DND-41 (cell line): ENCODE data around the gene ARHGAP26.

Experiments
- ATAC-seq: fragments of 200-7000 bp; cut with Tn5 transposase; 3 replicates; pipeline ENCODE4 v1.9.1; 2021; ENCODE audit warnings: low read depth; ENCODE audit not compliant: insufficient read depth
- DNase-seq: peaks from one replicate; pipeline ENCODE4 v3.0.0-alpha.2; 2020
- H2AFZ ChIP-seq: 2 replicates; pipeline ENCODE4 v1.6.0; 2012; ENCODE audit warnings: low read depth, low read length
- H3K27ac ChIP-seq: 2 replicates; pipeline ENCODE4 v1.5.1; 2012; ENCODE audit warnings: low read length, inconsistent platforms
- H3K27me3 ChIP-seq: fragments of 200-600 bp; sonication (generic); 2 replicates; pipeline ENCODE4 v1.6.0; 2012; ENCODE audit warnings: low read length, mild to moderate bottlenecking, inconsistent platforms; ENCODE audit not compliant: insufficient read depth, poor library complexity
- H3K36me3 ChIP-seq: 2 replicates; pipeline ENCODE4 v1.5.1; 2012; ENCODE audit warnings: low read length, inconsistent platforms; ENCODE audit not compliant: insufficient read depth
- H3K4me1 ChIP-seq: 2 replicates; pipeline ENCODE4 v1.5.1; 2012; ENCODE audit warnings: mild to moderate bottlenecking, low read length; ENCODE audit not compliant: insufficient read depth
- H3K4me2 ChIP-seq: 2 replicates; pipeline ENCODE4 v1.6.0; 2012; ENCODE audit warnings: mild to moderate bottlenecking, moderate library complexity, low read length, inconsistent platforms; ENCODE audit not compliant: insufficient read depth
- H3K4me3 ChIP-seq, 2 experiments: fragments of 200-600 bp in 1 of 2; shearing (Covaris generic) in 1 of 2; 2 replicates each; pipeline ENCODE4 v1.5.1; 2012 to 2016; ENCODE audit warnings: inconsistent platforms in 2 of 2, low read length in 2 of 2, mild to moderate bottlenecking in 2 of 2, low read depth in 1 of 2, moderate library complexity in 1 of 2
- H3K79me2 ChIP-seq: 2 replicates; pipeline ENCODE4 v1.6.0; 2012; ENCODE audit warnings: low read length, inconsistent platforms; ENCODE audit not compliant: insufficient read depth
- H3K9ac ChIP-seq: 2 replicates; pipeline ENCODE4 v1.6.0; 2012; ENCODE audit warnings: low read depth, mild to moderate bottlenecking, inconsistent platforms, low read length, moderate library complexity
- H3K9me3 ChIP-seq: 2 replicates; pipeline ENCODE4 v1.5.1; 2012; ENCODE audit warnings: low read length, moderate library complexity, mild to moderate bottlenecking, inconsistent platforms; ENCODE audit not compliant: insufficient read depth, severe bottlenecking
- H4K20me1 ChIP-seq: 2 replicates; pipeline ENCODE4 v1.6.0; 2012; ENCODE audit warnings: low read length; ENCODE audit not compliant: insufficient read depth
- CTCF ChIP-seq: IDR thresholded peaks from 2 replicates; pipeline ENCODE4 v1.5.1; 2012; ENCODE audit warnings: borderline replicate concordance, low read length, moderate library complexity, mild to moderate bottlenecking; ENCODE audit not compliant: poor library complexity, severe bottlenecking; ENCODE audit errors: extremely low read depth
- EZH2 ChIP-seq: IDR thresholded peaks from 3 replicates; pipeline ENCODE4 v1.6.1; 2012; ENCODE audit warnings: borderline replicate concordance, low read depth, mild to moderate bottlenecking, moderate library complexity, low read length, inconsistent platforms; ENCODE audit not compliant: severe bottlenecking

Gene ARHGAP26

GRCh38 chr5:143194713-143195112 is 424.5 kb downstream of the ARHGAP26 start:
- H3K79me2 ChIP-seq = no peaks in the 10 kb centered on the region
- no peak overlapping the region for H2AFZ ChIP-seq
- H3K4me3 ChIP-seq = no peak overlapping the region
- no peak for ATAC-seq
- H3K36me3 ChIP-seq = no peaks in the 10 kb centered on the region
- no peaks in the 10 kb centered on the region for H4K20me1 ChIP-seq
- no peak overlapping the region for H3K9ac ChIP-seq
- no peak for TF ChIP-seq EZH2
- TF ChIP-seq CTCF = no peak
- H3K27me3 ChIP-seq = no peaks in the 10 kb centered on the region
- no peak overlapping the region for H3K27ac ChIP-seq
- DNase-seq = no peak
- peaks cover 8% of the 10 kb centered on the region; the same call in 1 of the 2 replicates for H3K4me1 ChIP-seq
- peaks cover 16% of the 10 kb centered on the region for H3K9me3 ChIP-seq
- H3K4me2 ChIP-seq = no peak overlapping the region

GRCh38 chr5:143195491-143195890 is 425.3 kb downstream of the ARHGAP26 start:
- no peak overlapping the region for H2AFZ ChIP-seq
- no peaks in the 10 kb centered on the region for H3K27me3 ChIP-seq
- H3K9ac ChIP-seq = no peak overlapping the region
- no peaks in the 10 kb centered on the region for H3K79me2 ChIP-seq
- H4K20me1 ChIP-seq = no peaks in the 10 kb centered on the region
- no peak overlapping the region for H3K4me3 ChIP-seq
- no peak for TF ChIP-seq EZH2
- TF ChIP-seq CTCF = no peak
- peaks cover 11% of the 10 kb centered on the region for H3K9me3 ChIP-seq
- no peaks in the 10 kb centered on the region for H3K36me3 ChIP-seq
- peaks cover 10% of the 10 kb centered on the region for H3K4me1 ChIP-seq
- ATAC-seq (no peak), DNase-seq (no peak)
- no peak overlapping the region for H3K4me2 ChIP-seq
- no peak overlapping the region for H3K27ac ChIP-seq

- Histone ChIP-seq H3K27me3 (no peaks in the 10 kb centered on the region), H3K79me2 (no peaks in the 10 kb centered on the region), H3K4me1 (peaks cover 19% of the 10 kb centered on the region), H4K20me1 (no peaks in the 10 kb centered on the region), H3K27ac (no peak overlapping the region), H3K36me3 (no peaks in the 10 kb centered on the region), H3K4me2 (no peak overlapping the region), H2AFZ (no peak overlapping the region), H3K4me3 (no peak overlapping the region), H3K9me3 (peaks cover 9% of the 10 kb centered on the region), H3K9ac (no peak overlapping the region)
- no peak for ATAC-seq
- DNase-seq = no peak
- TF ChIP-seq EZH2 (no peak), CTCF (peak; percentile 14)
Measured at GRCh38 chr5:143196601-143197259, 426.6 kb downstream of the ARHGAP26 start.
